ENCODE measurements around the gene SUCLG2.

SUCLG2 gene

GRCh38 chr3:67484085-67484484 is 170.3 kb downstream of the SUCLG2 start:
- DNase-seq (ENCODE audit: insufficient read length, low spot score) (no peak), FAIRE-seq (no peak)
- TF ChIP-seq POLR2A (IDR thresholded peaks at IDR 0.05; ENCODE audit: low read depth, low read length) = no peak
- TF ChIP-seq POU2F2 (IDR thresholded peaks at IDR 0.05; ENCODE audit: low read depth, low read length) = no peak
- no peak for TF ChIP-seq SPI1 (IDR thresholded peaks at IDR 0.05; ENCODE audit: low read depth, low read length)
- TF ChIP-seq POLR2AphosphoS5 (IDR thresholded peaks at IDR 0.05; ENCODE audit: low read depth, low read length) = no peak
- no peak for TF ChIP-seq PAX5 (IDR thresholded peaks at IDR 0.05; ENCODE audit: insufficient read depth, low read length, severe bottlenecking)
- TF ChIP-seq TAF1 (IDR thresholded peaks at IDR 0.05; ENCODE audit: low read depth, low read length) = no peak

DNA sequence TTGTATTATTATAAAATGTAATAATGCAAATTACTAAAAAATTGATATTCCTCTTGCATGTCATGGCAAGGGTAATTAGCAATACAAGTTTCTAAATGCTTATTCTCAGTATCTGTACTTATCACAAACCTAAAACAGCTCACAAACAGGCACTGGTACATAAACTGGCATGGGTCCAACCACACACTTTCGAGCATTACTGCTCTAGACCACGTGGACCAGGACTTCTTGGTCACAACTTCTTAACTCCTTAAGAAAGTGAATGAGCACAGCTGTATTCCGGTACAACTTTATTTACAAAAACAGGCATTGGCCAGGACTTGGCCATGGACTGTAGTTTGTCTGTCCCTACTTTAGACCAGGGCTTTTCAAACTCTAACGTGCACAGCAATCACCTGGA is 173.3 kb downstream of the SUCLG2 start:
- DNase-seq (ENCODE audit: insufficient read length, low spot score) = no peak
- TF ChIP-seq POLR2AphosphoS5 (IDR thresholded peaks at IDR 0.05; ENCODE audit: low read depth, low read length) (no peak), POLR2A (IDR thresholded peaks at IDR 0.05; ENCODE audit: low read depth, low read length) (no peak), SPI1 (IDR thresholded peaks at IDR 0.05; ENCODE audit: low read depth, low read length) (no peak), POU2F2 (IDR thresholded peaks at IDR 0.05; ENCODE audit: low read depth, low read length) (no peak), PAX5 (IDR thresholded peaks at IDR 0.05; ENCODE audit: insufficient read depth, low read length, severe bottlenecking) (no peak), TAF1 (IDR thresholded peaks at IDR 0.05; ENCODE audit: low read depth, low read length) (no peak)
- no peak for FAIRE-seq

GRCh38 chr3:67478423-67478822 is 176.0 kb downstream of the SUCLG2 start:
- DNase-seq (ENCODE audit: insufficient read length, low spot score) (no peak), FAIRE-seq (no peak)
- no peak for TF ChIP-seq PAX5 (IDR thresholded peaks at IDR 0.05; ENCODE audit: insufficient read depth, low read length, severe bottlenecking)
- no peak for TF ChIP-seq POLR2AphosphoS5 (IDR thresholded peaks at IDR 0.05; ENCODE audit: low read depth, low read length)
- no peak for TF ChIP-seq POU2F2 (IDR thresholded peaks at IDR 0.05; ENCODE audit: low read depth, low read length)
- no peak for TF ChIP-seq TAF1 (IDR thresholded peaks at IDR 0.05; ENCODE audit: low read depth, low read length)
- TF ChIP-seq POLR2A (IDR thresholded peaks at IDR 0.05; ENCODE audit: low read depth, low read length) = no peak
- no peak for TF ChIP-seq SPI1 (IDR thresholded peaks at IDR 0.05; ENCODE audit: low read depth, low read length)

- TF ChIP-seq POLR2AphosphoS5 (IDR thresholded peaks at IDR 0.05; ENCODE audit: low read depth, low read length) (no peak), POLR2A (IDR thresholded peaks at IDR 0.05; ENCODE audit: low read depth, low read length) (no peak)
- FAIRE-seq (no peak), DNase-seq (ENCODE audit: insufficient read length, low spot score) (no peak)
Observed at GRCh38 chr3:67474311-67474710, 180.1 kb downstream of the SUCLG2 start.

DNA sequence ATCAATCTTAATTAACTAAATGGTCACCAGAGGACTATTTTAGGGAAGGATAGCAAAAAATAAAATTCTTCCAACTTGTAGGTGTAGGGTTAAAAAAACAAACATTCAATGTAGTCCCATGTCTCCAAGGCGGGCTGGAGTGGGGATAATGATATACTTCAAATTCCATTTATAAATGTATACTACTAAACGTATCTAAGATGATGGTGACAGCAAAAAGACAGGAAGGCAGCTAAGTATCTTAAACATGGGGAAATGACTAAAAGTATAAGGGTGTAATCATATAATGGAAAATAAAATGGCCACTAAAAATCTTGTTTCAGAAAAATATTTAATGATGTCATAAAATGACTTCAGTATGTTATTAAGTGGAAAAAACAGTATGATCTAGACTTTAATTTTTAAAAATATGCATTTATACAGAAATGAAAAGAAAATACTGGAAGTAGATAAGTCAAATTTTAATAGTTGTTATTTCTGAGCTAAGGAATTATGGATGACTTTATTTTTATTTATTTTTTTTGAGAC is 181.7 kb downstream of the SUCLG2 start:
- no peak for TF ChIP-seq POLR2A (IDR thresholded peaks at IDR 0.05; ENCODE audit: low read depth, low read length)
- TF ChIP-seq TAF1 (IDR thresholded peaks at IDR 0.05; ENCODE audit: low read depth, low read length) = no peak
- no peak for TF ChIP-seq POLR2AphosphoS5 (IDR thresholded peaks at IDR 0.05; ENCODE audit: low read depth, low read length)
- TF ChIP-seq SPI1 (IDR thresholded peaks at IDR 0.05; ENCODE audit: low read depth, low read length) = no peak
- no peak for TF ChIP-seq PAX5 (IDR thresholded peaks at IDR 0.05; ENCODE audit: insufficient read depth, low read length, severe bottlenecking)
- no peak for TF ChIP-seq POU2F2 (IDR thresholded peaks at IDR 0.05; ENCODE audit: low read depth, low read length)
- DNase-seq (ENCODE audit: insufficient read length, low spot score) (no peak), FAIRE-seq (no peak)

DNA sequence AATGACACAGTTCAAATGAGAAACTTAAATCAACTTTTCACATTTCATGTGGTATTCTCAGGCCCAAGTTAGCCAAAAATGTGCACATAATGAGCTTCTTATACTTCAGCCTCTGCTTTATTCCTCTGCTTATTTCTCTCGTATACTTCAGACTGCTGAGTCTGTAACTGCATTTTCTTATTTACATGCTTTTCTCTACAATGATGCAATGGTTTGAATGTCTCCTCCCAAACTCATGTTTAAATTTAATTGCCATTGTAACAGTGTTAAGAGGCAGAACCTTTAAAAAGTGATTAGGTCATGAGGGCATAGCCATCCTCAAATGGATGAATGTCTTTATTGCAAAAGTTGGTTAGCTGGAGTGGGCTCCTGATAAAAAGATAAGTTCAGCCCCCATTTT is 184.2 kb downstream of the SUCLG2 start:
- FAIRE-seq (no peak), DNase-seq (ENCODE audit: insufficient read length, low spot score) (no peak)

DNA sequence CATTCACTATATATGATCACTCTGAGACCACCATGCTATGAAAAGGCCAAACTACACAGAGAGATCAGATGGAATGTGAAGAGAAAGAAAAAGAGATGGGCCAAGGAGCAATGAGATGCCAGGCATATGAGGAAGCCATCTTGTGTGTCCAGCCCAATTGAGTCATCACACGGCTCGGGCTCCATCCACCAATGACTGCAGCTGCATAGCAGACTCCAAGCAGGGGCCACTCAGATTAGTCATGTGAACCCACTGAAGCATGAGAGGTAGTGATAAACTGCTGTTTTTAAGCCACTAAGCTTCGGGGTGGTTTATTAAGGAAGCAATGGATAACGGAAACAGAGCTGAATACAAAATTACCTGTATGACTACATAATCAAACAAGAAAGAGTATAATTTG is 185.9 kb downstream of the SUCLG2 start:
- no peak for TF ChIP-seq POLR2AphosphoS5 (IDR thresholded peaks at IDR 0.05; ENCODE audit: low read depth, low read length)
- DNase-seq (ENCODE audit: insufficient read length, low spot score) = no peak
- FAIRE-seq = no peak

More for the DNA sequence above, 184.2 kb downstream of the SUCLG2 start:
- TF ChIP-seq POLR2AphosphoS5 (IDR thresholded peaks at IDR 0.05; ENCODE audit: low read depth, low read length) (no peak), PAX5 (IDR thresholded peaks at IDR 0.05; ENCODE audit: insufficient read depth, low read length, severe bottlenecking) (no peak), SPI1 (IDR thresholded peaks at IDR 0.05; ENCODE audit: low read depth, low read length) (no peak), POLR2A (IDR thresholded peaks at IDR 0.05; ENCODE audit: low read depth, low read length) (no peak), POU2F2 (IDR thresholded peaks at IDR 0.05; ENCODE audit: low read depth, low read length) (no peak), TAF1 (IDR thresholded peaks at IDR 0.05; ENCODE audit: low read depth, low read length) (no peak)

GRCh38 chr3:67463656-67464055 is 190.8 kb downstream of the SUCLG2 start:
- TF ChIP-seq PAX5 (IDR thresholded peaks at IDR 0.05; ENCODE audit: insufficient read depth, low read length, severe bottlenecking) = no peak
- no peak for TF ChIP-seq POLR2A (IDR thresholded peaks at IDR 0.05; ENCODE audit: low read depth, low read length)
- TF ChIP-seq POLR2AphosphoS5 (IDR thresholded peaks at IDR 0.05; ENCODE audit: low read depth, low read length) = no peak
- TF ChIP-seq POU2F2 (IDR thresholded peaks at IDR 0.05; ENCODE audit: low read depth, low read length) = no peak
- FAIRE-seq = no peak

GRCh38 chr3:67462187-67462586 is 192.2 kb downstream of the SUCLG2 start:
- FAIRE-seq (no peak), DNase-seq (ENCODE audit: insufficient read length, low spot score) (no peak)

More at GRCh38 chr3:67463656-67464055, 190.8 kb downstream of the SUCLG2 start:
- no peak for DNase-seq (ENCODE audit: insufficient read length, low spot score)

GRCh38 chr3:67461667-67462142 is 192.7 kb downstream of the SUCLG2 start:
- DNase-seq (ENCODE audit: insufficient read length, low spot score) (no peak), FAIRE-seq (no peak)
- TF ChIP-seq POU2F2 (IDR thresholded peaks at IDR 0.05; ENCODE audit: low read depth, low read length) = no peak

More at GRCh38 chr3:67462187-67462586, 192.2 kb downstream of the SUCLG2 start:
- TF ChIP-seq POLR2AphosphoS5 (IDR thresholded peaks at IDR 0.05; ENCODE audit: low read depth, low read length) (no peak), POLR2A (IDR thresholded peaks at IDR 0.05; ENCODE audit: low read depth, low read length) (no peak), SPI1 (IDR thresholded peaks at IDR 0.05; ENCODE audit: low read depth, low read length) (no peak), TAF1 (IDR thresholded peaks at IDR 0.05; ENCODE audit: low read depth, low read length) (no peak), POU2F2 (IDR thresholded peaks at IDR 0.05; ENCODE audit: low read depth, low read length) (no peak), PAX5 (IDR thresholded peaks at IDR 0.05; ENCODE audit: insufficient read depth, low read length, severe bottlenecking) (no peak)

All from GM12891 (cell line).